ENCODE results near the gene C3. TPM values are rescaled to one million over a fixed set of nuclear protein-coding genes. Genes with fewer than 3 reads are reported as not detected.
A peak's percentile ranks its signal among the peaks of the same experiment; 100 is the strongest.

The C3 gene
- total RNA-seq, 1 experiment from 2014 or later = 0.47 TPM

DNA sequence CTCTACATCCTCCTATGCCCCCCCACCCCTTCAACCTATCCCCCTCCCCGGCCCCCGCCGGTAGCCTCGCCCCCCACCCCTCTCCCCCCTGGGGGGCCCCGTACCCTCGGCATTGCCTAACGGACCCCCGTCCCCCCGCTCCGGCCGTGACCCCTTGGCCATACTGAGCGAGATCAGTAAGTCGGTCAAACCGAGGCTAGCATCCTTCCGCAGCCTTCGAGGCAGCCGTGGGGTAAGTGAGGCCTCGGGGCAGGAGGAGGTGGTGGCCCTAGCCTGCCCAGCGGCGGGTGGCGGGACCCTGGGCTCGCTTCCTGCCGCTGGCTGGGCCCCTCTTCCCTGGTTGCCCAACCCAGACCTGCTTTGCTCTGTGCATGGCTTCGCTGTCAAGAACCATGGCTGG is 25.5 kb upstream of the C3 start:
- DNase-seq (ENCODE audit: low spot score) = no peak

DNA sequence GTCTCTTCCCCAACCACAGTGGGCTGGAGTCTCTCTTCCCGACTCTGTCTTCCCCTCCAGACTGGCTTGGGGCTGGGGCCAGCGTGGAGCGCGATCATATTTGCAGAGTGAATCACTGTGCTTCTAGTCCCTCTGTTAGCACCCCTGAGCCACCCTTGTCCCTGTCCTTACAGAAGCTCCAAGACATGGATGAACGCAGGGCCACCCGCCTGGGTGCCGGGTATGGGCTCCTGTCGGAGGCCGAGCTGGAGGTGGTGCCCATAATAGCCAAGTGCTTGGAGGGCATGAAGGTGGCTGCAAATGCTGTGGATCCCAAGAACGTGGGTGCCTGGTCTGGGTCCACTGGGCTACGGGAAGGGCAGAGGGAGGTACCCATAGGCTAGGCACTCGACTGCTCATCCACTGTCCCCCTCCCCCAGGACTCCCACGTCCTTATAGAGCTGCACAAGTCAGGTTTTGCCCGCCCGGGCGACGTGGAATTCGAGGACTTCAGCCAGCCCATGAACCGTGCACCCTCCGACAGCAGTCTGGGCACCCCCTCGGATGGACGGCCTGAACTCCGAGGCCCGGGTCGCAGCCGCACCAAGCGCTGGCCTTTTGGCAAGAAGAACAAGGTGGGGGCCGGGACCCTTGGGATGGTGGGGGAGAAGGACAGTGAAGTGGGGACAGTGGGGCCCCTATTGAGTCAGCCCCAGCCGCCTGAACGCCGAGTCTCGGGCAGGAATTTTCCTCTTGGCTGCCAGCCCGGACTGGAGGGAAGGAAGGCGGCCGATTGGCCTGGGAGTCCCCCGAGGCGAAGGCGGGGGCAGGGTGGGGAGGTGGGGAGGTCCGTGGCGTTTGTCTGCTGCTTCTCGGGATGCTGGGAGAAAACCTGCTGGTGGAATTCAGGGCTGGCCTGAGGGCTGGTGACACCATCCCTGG is 24.2 kb upstream of the C3 start:
- DNase-seq (ENCODE audit: low spot score) = peak; percentile 89

DNA sequence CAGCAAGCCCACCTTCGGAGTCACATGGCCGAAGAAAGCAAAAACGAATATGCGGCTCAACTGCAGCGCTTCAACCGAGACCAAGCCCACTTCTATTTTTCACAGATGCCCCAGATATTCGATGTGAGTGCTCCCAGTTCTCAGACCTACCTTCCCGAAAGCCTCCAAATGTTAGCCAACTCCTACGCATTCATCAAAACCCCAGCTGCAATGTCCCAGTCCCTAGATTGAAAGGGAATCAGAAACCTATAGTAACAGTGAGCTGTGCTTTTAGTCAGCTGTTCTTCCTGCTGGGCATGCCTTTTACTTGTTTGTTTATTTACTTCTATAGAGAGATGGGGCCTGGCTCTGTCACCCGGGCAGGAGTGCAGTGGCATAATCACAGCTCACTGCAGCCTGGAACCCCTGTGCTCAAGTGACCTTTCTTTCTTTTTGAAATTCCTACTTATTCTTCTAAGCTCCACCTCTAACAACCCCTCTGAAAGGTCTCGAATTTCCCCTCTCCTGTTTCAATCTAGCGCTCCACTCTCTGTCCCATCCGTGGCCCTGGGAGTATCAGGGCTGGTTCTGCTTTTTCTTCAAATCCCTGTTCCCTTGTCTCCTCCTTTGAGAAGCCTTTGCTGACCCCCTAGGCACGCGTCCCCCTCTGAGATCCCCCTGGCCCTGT is 23.4 kb upstream of the C3 start:
- DNase-seq (ENCODE audit: low spot score) = no peak

DNA sequence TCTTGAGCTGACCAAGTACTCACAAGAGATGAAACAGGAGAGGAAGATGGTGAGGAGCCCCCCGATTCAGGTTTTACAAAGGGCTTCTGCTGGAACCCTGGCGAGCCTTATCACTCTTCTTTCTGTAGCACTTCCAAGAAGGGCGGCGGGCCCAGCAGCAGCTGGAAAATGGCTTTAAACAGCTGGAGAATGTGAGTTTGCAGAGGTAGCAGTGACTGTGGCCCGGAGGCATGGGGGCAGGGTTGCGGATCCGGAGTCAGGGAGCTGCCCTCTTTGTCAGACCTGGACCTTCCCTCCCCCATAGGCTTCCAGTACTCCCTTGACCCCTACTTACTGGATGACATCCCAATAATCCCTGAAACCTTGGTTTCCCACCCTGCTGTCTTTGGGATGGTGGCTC is 22.6 kb upstream of the C3 start:
- DNase-seq (ENCODE audit: low spot score) = no peak

DNA sequence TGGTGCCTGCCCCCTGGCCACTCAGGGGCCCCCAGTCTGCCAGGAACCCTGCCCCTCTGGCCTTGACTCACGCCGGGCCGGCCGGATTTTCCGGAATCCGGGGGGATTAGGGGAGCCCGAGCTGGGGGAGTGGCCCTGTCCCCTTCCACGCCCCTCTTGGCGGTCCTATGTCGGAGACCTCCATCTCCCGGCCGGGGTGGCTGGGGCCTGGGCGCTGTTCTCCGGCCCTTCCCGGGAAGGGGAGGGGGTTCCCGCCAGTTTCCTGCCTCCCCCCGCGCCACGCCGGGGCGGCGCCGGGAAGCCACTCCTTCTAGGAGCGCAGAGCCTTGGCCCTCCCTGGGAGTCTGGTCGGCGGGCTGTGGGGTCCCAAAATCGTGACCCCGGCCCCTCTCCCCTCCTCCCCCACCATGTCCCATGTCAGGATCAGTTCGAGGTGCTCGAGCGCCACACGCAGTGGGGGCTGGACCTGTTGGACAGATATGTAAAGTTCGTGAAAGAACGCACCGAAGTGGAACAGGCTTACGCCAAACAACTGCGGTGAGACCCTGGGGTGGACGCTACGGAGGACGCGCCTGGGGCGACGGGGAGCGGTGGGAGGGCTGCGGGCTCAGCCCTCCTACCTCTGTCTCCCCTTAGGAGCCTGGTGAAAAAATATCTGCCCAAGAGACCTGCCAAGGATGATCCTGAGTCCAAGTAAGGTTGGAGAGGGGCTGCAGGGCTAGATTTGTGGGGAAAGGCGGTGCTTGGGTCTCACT is 20.3 kb upstream of the C3 start:
- no peak for DNase-seq (ENCODE audit: low spot score)

DNA sequence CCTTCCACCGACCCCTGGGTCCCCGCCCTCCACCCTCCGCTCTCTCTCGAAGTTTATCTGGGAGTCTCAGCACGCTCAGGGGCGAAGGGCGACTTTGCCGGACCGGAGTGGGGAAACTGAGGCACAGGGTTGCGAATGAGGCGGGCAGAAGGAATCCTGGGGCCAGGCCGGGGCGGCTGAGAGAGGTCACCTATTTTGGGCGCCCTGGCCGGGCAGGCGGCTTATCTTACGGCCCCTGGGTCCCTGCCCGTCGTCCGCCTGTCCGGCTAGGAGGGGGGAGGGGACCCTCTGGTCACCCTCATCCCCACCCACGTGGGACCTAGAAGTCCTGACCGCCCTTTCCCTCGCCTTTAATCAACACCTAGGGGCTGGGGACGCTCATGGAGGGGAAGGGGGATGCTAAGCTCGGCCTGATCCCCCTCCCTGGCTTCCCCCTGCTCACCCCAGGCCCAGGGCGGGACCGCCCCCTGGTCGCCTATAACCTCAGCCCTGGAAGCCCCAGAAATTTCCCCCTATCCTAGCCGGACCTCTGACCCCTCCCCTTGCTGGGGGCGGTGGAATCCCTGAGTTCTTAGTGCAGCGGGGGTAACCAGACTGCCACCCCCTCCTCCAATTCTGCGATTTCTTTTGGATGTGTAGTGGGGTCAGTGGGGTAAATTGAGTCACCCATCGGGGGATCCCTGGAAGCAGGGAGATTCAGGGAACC is 19.6 kb upstream of the C3 start:
- DNase-seq (ENCODE audit: low spot score) = no peak

DNA sequence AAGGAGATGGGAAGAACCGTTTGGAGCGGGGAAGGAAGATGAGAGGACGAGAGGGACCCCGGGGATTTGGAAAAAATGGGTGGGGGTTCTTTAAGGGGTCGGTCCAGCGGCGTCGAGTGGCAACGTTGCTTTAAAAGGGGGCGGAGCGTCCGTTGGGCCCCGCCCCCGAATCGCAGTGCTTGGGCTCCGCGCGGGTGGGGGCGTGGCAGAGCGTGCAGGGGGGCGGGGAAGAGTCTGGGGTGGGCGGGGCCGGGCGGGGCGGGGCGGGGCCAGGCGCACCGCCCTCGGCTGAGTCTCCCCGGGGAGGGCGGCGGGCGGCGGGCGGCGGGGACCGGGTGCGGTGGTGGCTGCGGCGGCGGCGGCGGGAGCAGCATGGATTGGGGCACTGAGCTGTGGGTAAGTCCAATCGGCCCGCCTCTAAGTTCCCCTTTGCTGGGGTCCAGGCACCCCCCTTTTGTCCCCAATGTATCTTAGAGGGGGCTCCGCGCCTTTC is 19.0 kb upstream of the C3 start, which contains the start of gene TRIP10:
Gene TRIP10, plus strand, starts transcription at position 291 of the 493 bp plus-strand sequence. Its CDS starts 82 bp downstream, at position 373.
- DNase-seq (ENCODE audit: low spot score) = peak; percentile 56

DNA sequence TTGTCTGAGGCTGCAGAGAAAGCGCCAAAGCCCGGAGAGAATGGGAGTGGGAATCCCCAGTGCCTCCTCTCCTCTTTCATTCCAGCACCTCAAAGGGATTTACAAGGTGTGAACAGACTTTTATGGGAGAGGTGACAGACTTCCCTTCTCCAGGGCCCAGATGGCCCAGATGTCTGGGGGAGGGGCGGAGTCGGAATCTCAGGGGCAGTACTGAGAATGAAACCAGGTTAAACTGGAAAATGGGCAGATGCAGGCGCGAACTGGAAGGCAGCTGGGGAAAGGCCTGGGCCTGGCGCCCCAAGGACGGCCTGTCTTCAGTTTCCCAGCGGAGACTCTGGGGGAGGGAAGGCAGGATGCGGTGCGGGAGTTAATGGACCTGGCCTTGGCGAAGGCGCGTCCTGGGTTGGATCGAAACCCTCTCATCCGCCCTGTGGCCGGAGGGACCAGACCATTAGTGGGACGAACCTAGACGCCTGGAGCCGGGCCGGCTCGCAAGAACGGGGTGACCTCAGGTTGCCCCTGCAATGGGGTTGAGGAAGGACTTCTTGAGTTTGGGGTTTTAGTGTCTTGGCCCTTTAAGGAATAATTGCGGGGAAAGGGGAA is 18.4 kb upstream of the C3 start:
- DNase-seq (ENCODE audit: low spot score) = no peak

DNA sequence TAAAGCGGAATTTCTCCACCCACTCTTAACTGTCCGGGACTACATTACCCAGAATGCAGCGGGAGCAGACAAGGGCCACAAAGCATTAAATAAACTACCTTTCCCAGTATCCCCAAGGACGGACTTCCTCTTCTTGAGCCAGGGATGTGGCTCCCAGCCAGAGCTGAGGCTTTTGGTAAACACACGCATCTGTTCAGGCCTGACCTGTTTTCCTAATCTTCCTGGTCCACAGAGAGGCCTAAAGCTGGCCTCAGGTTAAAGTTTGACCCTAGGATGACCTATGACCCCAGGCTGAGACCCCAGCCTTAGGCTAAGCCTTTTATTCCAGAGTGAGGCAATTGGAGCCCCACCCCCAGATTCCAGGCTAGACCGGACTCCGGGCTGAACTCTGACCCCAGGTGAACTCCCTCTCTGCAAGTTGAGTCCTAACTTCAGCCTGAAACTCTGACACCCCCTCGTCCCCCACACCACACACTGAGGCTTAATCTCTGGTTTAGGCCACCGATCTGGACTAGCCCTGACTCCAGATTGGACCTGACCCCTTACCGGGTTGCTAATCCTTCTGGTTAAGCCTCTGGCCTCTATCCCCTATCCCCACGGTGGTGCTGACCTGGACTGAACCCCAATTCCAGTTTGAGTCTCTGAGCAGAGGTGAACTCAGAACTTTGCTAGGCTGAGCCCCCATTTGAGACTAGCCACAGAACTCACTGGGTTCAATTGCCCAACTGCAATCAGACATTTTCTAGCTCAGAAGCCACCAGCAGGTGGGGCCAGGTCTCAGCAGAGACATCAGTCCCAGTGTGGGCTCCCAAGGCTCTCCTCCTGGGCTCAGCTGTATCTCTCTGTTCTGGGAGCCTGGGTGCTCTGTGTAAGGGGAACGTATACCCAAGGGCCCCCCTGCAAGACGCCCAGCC is 17.7 kb upstream of the C3 start:
- DNase-seq (ENCODE audit: low spot score) = peak; percentile 74

DNA sequence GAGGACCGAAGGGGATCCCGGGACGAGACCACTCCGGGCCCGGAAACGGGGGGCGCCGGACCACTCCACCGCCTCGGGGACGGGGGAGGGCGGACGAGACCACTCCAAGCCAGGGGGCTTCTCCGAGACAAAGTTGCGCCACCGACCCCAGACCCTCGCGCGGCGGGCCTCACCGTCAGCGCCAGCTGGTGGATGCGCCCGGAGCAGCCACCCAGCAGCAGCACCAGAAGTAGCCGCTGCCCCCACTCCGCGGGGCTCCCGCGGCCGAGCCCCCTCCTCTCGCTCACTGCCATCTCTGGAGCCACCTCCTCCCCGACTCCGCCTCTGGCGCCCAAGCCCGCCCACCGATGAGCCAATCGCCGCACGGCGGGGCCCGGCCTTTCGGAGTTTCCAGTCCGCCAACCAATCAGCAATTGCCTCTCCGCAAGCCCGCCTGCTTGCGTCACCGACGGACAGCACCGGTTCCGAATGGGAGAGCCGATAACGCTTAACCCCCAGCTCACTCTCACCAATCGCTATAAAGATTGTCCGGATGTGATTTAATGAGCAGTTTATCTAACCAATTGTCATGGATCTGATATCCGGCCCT is 16.9 kb upstream of the C3 start, which contains the start of gene GPR108:
Gene GPR108, minus strand, starts transcription at position 297 of the 589 bp plus-strand sequence. Its CDS starts 4 bp downstream, at position 293.
- DNase-seq (ENCODE audit: low spot score) = peak; percentile 100

DNA sequence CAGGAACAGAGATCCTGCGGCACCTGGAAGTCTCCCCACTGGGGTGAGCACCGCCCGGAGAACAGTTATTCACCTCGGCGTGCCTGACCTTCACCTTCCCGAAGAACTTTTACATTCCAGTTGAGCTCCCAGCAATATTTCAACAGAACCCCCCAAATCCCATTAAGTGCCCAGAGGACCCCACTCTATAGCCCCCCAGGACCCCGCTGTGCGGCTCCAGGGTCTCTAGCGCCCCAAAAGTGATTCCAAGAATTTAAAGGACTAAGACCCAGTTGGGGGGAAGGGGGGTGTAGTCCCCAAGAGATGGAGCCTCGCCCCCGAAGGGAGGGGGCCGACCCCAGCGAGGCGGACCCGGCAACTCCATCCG is 16.4 kb upstream of the C3 start:
- no peak for DNase-seq (ENCODE audit: low spot score)

DNA sequence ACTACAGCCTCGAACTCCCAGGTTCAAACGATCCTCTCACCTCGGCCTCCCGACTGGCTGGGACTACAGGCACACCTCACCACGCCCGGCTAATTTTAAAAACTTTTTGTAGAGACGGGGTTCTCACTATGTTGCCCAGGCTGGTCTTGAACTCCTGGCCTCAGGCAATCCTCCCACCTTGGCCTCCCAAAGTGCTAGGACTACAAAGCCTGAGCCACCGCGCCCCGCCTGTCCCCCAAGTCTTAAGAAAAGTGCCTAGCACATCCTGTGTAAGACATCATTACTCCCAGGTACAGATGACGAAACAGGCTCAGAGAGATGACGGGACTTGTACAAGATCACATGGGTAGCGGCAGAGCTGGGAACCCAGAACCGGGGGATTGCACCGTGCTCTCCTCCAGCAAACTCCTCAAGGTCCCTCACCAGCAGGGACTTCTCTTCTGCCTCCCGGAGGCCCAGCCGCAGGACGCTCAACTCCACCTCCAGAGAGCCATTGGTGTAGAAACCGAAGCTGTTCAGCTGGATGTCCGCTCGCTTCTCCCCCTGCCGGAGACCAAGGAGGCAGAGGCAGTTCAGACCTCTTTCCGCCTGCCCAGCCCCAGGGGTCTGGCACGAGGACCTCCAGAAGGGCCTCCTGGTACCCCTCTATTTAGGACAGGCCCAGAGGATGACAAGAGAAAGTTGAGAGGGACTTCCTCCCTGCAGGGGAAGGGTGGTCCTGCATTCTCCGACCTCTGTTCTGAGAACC is 15.9 kb upstream of the C3 start:
- DNase-seq (ENCODE audit: low spot score) = peak; percentile 84

DNA sequence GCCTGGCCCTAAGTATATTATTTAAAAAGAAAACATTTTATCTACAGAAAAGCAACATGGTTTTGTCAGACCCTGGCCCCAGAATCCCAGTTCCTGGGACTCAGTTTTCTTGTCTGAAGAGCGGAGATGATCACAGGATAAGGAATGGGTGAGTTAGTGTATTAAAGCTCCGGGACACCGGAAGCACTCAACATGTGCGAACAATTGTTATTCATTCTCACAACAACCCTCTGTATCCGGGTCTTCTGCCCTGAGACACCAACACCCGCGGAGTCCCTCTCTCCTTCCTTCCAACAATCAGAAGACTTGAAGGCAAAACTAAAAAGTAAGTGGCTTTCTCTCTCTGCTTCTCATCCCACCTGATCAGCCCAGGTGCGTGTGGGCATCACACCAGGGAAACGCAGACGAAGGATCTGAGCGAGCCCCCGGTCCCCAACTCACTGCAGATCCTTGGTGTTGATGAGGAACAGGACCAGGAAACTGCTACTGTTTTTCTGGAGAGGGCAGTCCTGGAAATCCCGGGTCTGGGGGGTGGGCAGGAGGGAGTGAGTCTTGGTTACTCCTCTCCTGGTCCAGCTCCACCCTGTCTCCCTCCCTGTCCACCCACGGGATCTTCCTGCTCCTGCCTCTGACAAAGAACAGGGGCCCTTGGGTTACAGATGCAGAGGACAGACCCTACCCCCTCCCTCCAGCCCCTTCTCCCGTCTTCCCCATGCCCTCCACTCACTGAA is 14.9 kb upstream of the C3 start:
- no peak for DNase-seq (ENCODE audit: low spot score)

DNA sequence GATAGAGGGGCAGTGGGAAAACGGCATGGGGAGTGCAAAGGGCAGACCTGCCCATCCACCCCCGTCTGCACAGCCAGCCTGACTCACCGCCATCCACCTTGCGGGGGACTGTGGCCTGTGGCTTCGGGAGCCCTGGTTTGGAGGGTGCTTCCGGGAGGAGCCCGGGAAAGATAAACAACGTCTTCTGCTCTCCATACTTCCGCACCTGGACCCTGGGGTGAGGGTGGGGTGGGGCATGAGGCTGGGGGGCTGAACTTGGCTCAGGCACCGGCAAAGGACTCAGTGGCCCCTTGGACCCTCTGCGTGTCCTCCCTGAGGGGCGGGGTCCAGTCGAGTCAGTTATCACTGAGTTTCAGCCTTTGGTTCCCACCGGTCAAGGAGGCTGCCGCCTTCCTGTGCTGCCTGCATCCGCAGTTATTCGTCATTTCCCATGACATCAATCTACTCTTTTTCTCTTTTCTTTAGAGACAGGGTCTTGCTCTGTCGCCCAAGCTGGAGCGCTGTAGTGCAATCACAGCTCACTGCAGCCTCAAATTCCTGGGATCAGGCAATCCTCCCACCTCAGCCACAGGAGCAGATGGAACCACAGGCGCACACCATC is 13.7 kb upstream of the C3 start:
- DNase-seq (ENCODE audit: low spot score) = peak; percentile 46

DNA sequence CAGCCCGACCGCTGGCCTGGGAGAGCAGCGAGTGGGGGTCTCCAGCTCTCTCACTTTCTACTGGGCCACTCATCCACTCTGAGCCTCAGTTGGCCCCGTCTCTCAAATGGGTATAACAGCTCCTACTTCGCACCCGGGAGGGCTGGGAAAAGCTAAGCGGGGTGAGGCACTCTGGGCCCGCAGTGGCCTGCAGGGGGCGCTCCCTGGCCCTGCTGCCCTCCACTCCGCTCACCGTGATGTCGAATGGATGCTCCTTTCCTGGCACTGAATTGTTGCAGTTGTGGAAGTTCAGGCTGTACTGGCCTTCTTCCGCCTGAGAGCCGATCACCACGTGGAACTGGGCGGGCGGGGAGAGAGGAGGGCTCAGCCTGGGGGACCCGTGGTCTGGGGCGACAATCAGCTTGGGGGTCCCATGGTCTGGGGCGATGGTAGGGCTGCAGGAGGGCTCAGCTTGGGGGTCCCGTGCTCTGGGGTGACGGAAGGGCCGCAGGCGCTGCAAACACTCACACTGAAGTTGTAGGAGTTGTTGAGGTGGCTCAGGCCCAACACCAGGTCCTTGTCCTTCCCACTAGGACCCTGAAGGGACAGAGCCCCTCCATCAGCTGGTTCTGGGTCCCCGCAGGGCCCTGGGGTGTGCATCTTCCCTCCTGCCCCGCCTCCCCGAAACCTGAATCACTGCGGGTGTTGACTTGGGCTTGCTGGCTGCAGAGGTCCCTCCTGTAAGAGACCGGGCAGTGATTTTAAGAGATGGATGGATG is 13.1 kb upstream of the C3 start:
- DNase-seq (ENCODE audit: low spot score) = no peak

DNA sequence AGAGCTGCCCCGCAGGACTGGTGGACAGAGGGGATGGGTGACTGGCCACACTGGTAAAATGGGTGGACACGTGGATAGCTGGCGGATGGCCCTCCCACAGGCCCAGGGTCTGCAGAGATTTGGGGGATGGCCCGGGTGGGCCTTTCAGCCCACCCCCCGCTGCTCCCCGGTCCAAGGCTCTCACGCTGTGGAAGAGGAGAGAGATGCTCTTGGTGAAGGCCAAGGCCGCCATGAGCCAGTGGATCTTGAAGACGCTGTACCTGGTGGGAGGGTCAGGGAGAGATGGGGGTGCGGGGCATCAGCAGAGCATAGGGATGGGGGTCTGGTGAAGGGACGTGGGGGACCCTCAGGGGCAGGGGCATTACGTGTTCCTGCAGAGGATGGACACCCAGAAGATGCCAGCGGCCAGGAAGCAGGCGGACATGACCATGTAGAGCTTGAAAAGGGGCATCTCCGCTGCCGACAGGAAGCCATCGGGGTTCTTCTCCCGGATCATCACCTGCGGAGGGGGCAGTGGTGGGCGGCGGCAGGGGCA is 12.4 kb upstream of the C3 start:
- DNase-seq (ENCODE audit: low spot score) = no peak

DNA sequence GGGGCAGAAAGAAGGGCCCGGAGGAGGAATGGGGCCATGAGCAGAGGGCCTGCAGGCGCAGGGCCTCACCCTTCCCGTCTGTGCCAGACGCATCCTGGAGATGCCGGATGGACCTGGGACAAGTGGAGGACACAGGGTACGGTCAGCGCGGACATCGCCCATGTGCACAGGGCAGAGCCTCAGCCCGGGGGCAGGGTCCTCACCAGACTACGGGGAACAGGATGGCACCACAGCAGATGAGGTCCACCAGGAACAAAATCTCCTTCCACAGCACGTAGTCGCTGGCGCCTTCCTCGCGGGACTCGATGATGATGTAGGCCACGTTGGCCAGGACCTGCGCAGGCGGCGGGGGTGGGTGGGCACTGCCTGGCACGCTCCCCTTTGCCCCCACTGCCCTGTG is 11.4 kb upstream of the C3 start:
- no peak for DNase-seq (ENCODE audit: low spot score)

Measured in A172 (cell line).